HepG2 (cell line): ENCODE measurements around the gene SGPL1. TPM values are rescaled to one million over a fixed set of nuclear protein-coding genes. Genes with fewer than 3 reads are reported as not detected.

ENCODE experiments used
- ATAC-seq: fragments of 200-7000 bp; cut with Tn5 transposase; 3 replicates; pipeline ENCODE4 v1.9.1; 2020; ENCODE audit warnings: mild to moderate bottlenecking, moderate library complexity
- BruUV-seq: library from RNA; stranded (reverse); fragments of 400-500 nt; replicated peaks from 2 replicates; lab custom pipeline; 2021; lab: Mats Ljungman, UMichigan
- CTCF ChIA-PET: fragments of 300-600 bp; formaldehyde crosslinking; extraction: SDS; loops from one replicate; lab custom pipeline; 2021; ENCODE audit warnings: low total read pairs, inconsistent platforms, low intra/inter-chr PET ratio; lab: Yijun Ruan, JAX
- POLR2A ChIA-PET: fragments of 350-600 bp; sonication (Branson Sonifier 250); formaldehyde crosslinking; loops from one replicate; lab custom pipeline; 2020; ENCODE audit warnings: antibody characterized with exemption, inconsistent platforms; lab: Yijun Ruan, JAX
- DNase-seq: peaks from one replicate; pipeline ENCODE4 v3.0.0-alpha.2; 2015; ENCODE audit warnings: low spot score
- FAIRE-seq: peaks from 3 replicates; lab custom pipeline; 2011; peaks lifted over from hg19 to GRCh38; lab: Jason Lieb, UNC
- H2AFZ ChIP-seq: one replicate; pipeline ENCODE4 v1.6.1; 2011; ENCODE audit warnings: low read length, inconsistent platforms
- H3K27ac ChIP-seq: fragments of 300-600 bp; 3 replicates; pipeline ENCODE4 v1.8.0; 2011; ENCODE audit warnings: mixed run types, mild to moderate bottlenecking, mixed read lengths, low read length, inconsistent platforms; ENCODE audit not compliant: insufficient read depth; ENCODE audit errors: extremely low read length
- H3K27me3 ChIP-seq, 2 experiments: fragments of 200-600 bp in 1 of 2; 2 replicates in 1 of 2; 3 replicates in 1 of 2; pipeline versions ENCODE4 v1.6.0 to v1.8.0; 2011; ENCODE audit warnings: low read length in 2 of 2, mild to moderate bottlenecking in 2 of 2, moderate library complexity in 2 of 2, inconsistent platforms in 1 of 2; ENCODE audit not compliant: insufficient read depth in 2 of 2, control insufficient read depth in 1 of 2
- H3K36me3 ChIP-seq, 2 experiments: fragments of 200-600 bp in 1 of 2; replicated peaks in 1 of 2; 2 replicates in 1 of 2; 3 replicates in 1 of 2; pipeline versions ENCODE4 v1.5.1 to v1.8.0; 2011; ENCODE audit warnings: low read length in 2 of 2, inconsistent platforms in 1 of 2; ENCODE audit not compliant: insufficient read depth in 2 of 2, control insufficient read depth in 1 of 2
- H3K4me1 ChIP-seq: 2 replicates; pipeline ENCODE4 v1.5.1; 2012; ENCODE audit warnings: low read length, inconsistent platforms; ENCODE audit not compliant: insufficient read depth
- H3K4me2 ChIP-seq: 2 replicates; pipeline ENCODE4 v1.6.0; 2011; ENCODE audit warnings: low read depth, low read length, inconsistent platforms
- H3K4me3 ChIP-seq, 3 experiments: fragments of 200-600 bp in 1 of 3; sonication (generic), shearing (Covaris generic) in 1 of 3; replicated peaks in 1 of 3; 2 replicates each; pipeline ENCODE4 v1.5.1; 2011 to 2016; ENCODE audit warnings: low read length in 3 of 3, inconsistent platforms in 2 of 3, low read depth in 2 of 3, mild to moderate bottlenecking in 2 of 3, control low read depth in 1 of 3, mixed read lengths in 1 of 3; ENCODE audit not compliant: insufficient read depth in 1 of 3
- H3K79me2 ChIP-seq: one replicate; pipeline ENCODE4 v1.6.1; 2011; ENCODE audit warnings: low read length, inconsistent platforms; ENCODE audit not compliant: insufficient read depth
- H3K9ac ChIP-seq: 2 replicates; pipeline ENCODE4 v1.6.0; 2011; ENCODE audit warnings: mild to moderate bottlenecking, low read depth, low read length, inconsistent platforms; ENCODE audit not compliant: insufficient read depth
- H3K9me3 ChIP-seq: 2 replicates; pipeline ENCODE4 v1.5.1; 2012; ENCODE audit warnings: mild to moderate bottlenecking, low read length
- H4K20me1 ChIP-seq: 2 replicates; pipeline ENCODE4 v1.6.0; 2011; ENCODE audit warnings: inconsistent platforms, mild to moderate bottlenecking, low read length, moderate library complexity; ENCODE audit not compliant: insufficient read depth
- ATF7-NPFF ChIP-seq: sonication (generic); formaldehyde crosslinking; IDR thresholded peaks from 2 replicates; pipeline ENCODE4 v1.8.1; 2023; ENCODE audit warnings: mild to moderate bottlenecking, low read depth, missing genetic modification reagents, moderate library complexity
- PHF5A ChIP-seq: IDR thresholded peaks from one replicate; pipeline ENCODE4 v1.6.1; 2018; ENCODE audit warnings: low read depth, missing genetic modification reagents; ENCODE audit not compliant: unreplicated experiment
- UBTF ChIP-seq: sonication (generic); formaldehyde crosslinking; IDR thresholded peaks from 2 replicates; pipeline ENCODE4 v1.4.0; 2020; ENCODE audit warnings: mild to moderate bottlenecking, missing genetic modification reagents
- ZNF121 ChIP-seq: sonication (generic); formaldehyde crosslinking; IDR thresholded peaks from 2 replicates; pipeline ENCODE4 v1.5.0; 2020; ENCODE audit warnings: mild to moderate bottlenecking, missing genetic modification reagents
- ZNF770 ChIP-seq: sonication (generic); formaldehyde crosslinking; IDR thresholded peaks from 2 replicates; pipeline ENCODE4 v1.5.0; 2020; ENCODE audit warnings: mild to moderate bottlenecking, missing genetic modification reagents
- WGBS: methylation state at CpG from one replicate; pipeline ENCODE4 v1.1.6; 2017; ENCODE audit warnings: low lambda C conversion rate; 5-methylcytosine and 5-hydroxymethylcytosine counted together
- in situ Hi-C: cut with HindIII; loops from 2 replicates; pipeline ENCODE4 v1.10.0; 2017; ENCODE audit warnings: low pct_unique_long_range_greater_than_20kb; ENCODE audit not compliant: extremely low pct_ligation_motif_present
- intact Hi-C: fragments of 100-400 bp; cut with micrococcal nuclease; formaldehyde crosslinking; loops from one replicate; pipeline ENCODE4 v1.10.0; 2022; ENCODE audit not compliant: unreplicated experiment
- polyA plus RNA-seq, 8 experiments: library from polyadenylated mRNA; depleted of rRNA in 3 of 8; stranded (reverse) in 7 of 8; unstranded in 1 of 8; fragments of >200 nt; fragmentation: Illumina TruSeq in 4 of 8; extraction: Trizol in 4 of 8; gene quantifications; 2 replicates each; pipeline versions ENCODE4 v1.2.1 to v1.2.3, GENCODE V29; 2011 to 2016; ENCODE audit warnings: low read depth in 4 of 8, missing spikeins in 1 of 8, mixed read lengths in 1 of 8; ENCODE audit not compliant: insufficient read depth in 1 of 8
- total RNA-seq, 5 experiments: library from RNA; depleted of rRNA; stranded (reverse); fragments of >200 nt; fragmentation: Illumina TruSeq; extraction: Trizol; gene quantifications; 2 replicates each; pipeline ENCODE4 v1.2.3, GENCODE V29; 2016; ENCODE audit warnings: low read depth in 1 of 5

SGPL1 gene
- total and polyA plus RNA-seq, 2 of the 13 experiments (the other 11 are each of a cell fraction or from before 2014, with no cell fraction given) = 17.6 to 25.0 TPM

- TF ChIP-seq UBTF (CRISPR knock-in tag) = no peak
- TF ChIP-seq, all 625 proteins: peak for 15
Measured at GRCh38 chr10:70849582-70850016, 33.9 kb downstream of the SGPL1 start (continued).

GRCh38 chr10:70850097-70850496 is 34.3 kb downstream of the SGPL1 start:
- no TSS peak for BruUV-seq
- WGBS = 56% methylated on average over 3 of the region's 3 CpGs
- Histone ChIP-seq H3K4me3 (no peak overlapping the region), H3K4me2 (no peak overlapping the region), H3K9ac (no peak overlapping the region), H2AFZ (no peak overlapping the region), H3K27me3 (no peaks in the 10 kb centered on the region), H3K36me3 (peaks cover 5 to 24% of the 10 kb centered on the region in 2 experiments; a peak in 3 of 5 replicates), H3K4me1 (peaks cover 81% of the 10 kb centered on the region), H3K9me3 (no peaks in the 10 kb centered on the region), H3K27ac (peak overlapping the region; percentile 62), H4K20me1 (no peaks in the 10 kb centered on the region), H3K79me2 (no peaks in the 10 kb centered on the region)
- intact Hi-C loops (no loop called here), in situ Hi-C loops (no loop called here)
- ChIA-PET POLR2A (no interaction called here), CTCF (no interaction called here)
- no peak for FAIRE-seq
- no peak for DNase-seq
- peak; percentile 68; the same call in 1 of the 2 replicates for TF ChIP-seq ZNF770 (CRISPR knock-in tag)
- TF ChIP-seq ZNF121 (CRISPR knock-in tag) = peak; percentile 94
- no peak for TF ChIP-seq PHF5A (CRISPR knock-in tag)
- no peak for TF ChIP-seq ATF7-NPFF (CRISPR knock-in tag)
- no peak for ATAC-seq
